ENCODE data around the gene NID2. TPM values are rescaled to one million over a fixed set of nuclear protein-coding genes. Genes with fewer than 3 reads are reported as not detected.

The NID2 gene
- total RNA-seq, 4 donors from 2014 or later = 1.9 to 5.6 (median 4.3) TPM

DNA sequence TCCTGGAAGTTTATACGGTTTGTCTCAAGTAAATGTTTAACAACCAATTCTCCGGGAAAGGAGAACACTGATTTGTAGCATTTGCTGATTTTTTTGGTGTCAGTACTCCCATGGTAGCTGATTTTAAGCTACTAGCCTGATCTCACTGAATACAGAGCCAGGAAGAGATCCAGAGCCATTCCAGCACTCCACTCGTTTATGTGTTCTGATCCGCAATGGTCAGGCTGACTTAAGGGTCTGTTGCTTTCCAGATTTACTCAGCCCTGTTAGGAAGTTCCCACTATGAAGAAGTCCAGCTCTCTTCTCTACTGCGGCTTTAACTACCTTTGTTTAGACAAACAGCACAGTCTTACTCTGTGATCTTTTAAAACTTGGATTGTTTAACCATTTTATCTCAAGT is 38.0 kb upstream of the NID2 start:
- H3K9me3 ChIP-seq = no peaks in the 10 kb centered on the region
- no peak overlapping the region for H3K27ac ChIP-seq
- intact Hi-C loops (cut with DNase I; ENCODE audit: low total_unique reads) (no loop called here), in situ Hi-C loops (cut with MboI; ENCODE audit: low sequenced_read_pairs in 4 of 4) (no loop called here)
- no peak for DNase-seq
- TF ChIP-seq POLR2A (IDR thresholded peaks at IDR 0.05) = no peak
- H3K27me3 ChIP-seq = no peaks in the 10 kb centered on the region
- no peaks in the 10 kb centered on the region for H3K36me3 ChIP-seq
- ATAC-seq = no peak
- H3K4me1 ChIP-seq = no peaks in the 10 kb centered on the region
- no peak overlapping the region for H3K4me3 ChIP-seq

DNA sequence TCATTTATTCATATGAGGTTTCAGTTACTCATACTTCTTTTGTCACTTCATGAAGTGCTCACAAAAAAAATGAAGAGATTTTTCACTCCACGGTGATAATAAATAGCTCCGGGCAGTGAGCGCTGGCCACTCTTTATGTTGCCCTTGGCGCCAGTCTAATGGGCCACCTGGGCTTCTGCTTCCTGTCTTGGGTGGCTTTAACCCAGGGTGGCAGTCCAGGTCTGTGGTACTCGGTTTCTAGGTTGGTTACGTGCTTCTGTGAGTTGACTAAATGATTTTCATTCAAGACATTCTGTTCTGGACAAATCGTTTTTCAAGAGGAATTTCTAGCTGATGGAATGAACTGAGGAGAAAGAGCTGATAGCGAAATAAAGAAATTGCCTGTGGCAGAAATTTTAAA is 34.6 kb upstream of the NID2 start:
- TF ChIP-seq, protein P1, sequence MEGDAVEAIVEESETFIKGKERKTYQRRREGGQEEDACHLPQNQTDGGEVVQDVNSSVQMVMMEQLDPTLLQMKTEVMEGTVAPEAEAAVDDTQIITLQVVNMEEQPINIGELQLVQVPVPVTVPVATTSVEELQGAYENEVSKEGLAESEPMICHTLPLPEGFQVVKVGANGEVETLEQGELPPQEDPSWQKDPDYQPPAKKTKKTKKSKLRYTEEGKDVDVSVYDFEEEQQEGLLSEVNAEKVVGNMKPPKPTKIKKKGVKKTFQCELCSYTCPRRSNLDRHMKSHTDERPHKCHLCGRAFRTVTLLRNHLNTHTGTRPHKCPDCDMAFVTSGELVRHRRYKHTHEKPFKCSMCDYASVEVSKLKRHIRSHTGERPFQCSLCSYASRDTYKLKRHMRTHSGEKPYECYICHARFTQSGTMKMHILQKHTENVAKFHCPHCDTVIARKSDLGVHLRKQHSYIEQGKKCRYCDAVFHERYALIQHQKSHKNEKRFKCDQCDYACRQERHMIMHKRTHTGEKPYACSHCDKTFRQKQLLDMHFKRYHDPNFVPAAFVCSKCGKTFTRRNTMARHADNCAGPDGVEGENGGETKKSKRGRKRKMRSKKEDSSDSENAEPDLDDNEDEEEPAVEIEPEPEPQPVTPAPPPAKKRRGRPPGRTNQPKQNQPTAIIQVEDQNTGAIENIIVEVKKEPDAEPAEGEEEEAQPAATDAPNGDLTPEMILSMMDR (IDR thresholded peaks at IDR 0.05 in 4 of 5, conservative IDR thresholded peaks at IDR 0.05 in 1 of 5) = no peak
- no peak for TF ChIP-seq POLR2A (IDR thresholded peaks at IDR 0.05)
- no peaks in the 10 kb centered on the region for H3K4me1 ChIP-seq
- intact Hi-C loops (cut with DNase I; ENCODE audit: low total_unique reads) (no loop called here), in situ Hi-C loops (cut with MboI; ENCODE audit: low sequenced_read_pairs in 4 of 4) (no loop called here)
- H3K27ac ChIP-seq = no peak overlapping the region
- no peak overlapping the region for H3K4me3 ChIP-seq
- no peaks in the 10 kb centered on the region for H3K9me3 ChIP-seq
- H3K27me3 ChIP-seq = no peaks in the 10 kb centered on the region
- ATAC-seq (no peak), DNase-seq (no peak)
- no peaks in the 10 kb centered on the region for H3K36me3 ChIP-seq

DNA sequence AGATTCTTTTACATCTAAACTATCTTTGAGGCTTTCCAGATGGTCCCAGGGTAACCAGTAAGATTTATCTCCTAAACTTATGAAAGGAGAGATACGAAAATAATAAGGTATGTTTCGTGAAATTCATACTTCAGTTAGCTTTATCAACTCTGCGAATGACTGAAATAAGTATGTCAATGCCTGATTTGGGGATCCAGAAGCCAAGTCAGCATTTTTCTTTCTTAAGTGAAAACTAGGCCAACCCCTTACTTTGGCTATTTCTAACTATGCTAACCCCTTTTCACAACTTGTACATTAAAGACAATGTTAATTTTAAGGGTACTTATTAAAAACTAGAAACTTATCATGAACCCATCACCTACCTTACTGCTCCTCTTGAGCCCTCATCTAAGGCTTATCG is 26.9 kb upstream of the NID2 start:
- intact Hi-C loops (cut with DNase I; ENCODE audit: low total_unique reads) (no loop called here), in situ Hi-C loops (cut with MboI; ENCODE audit: low sequenced_read_pairs in 4 of 4) (no loop called here)
- DNase-seq = no peak

DNA sequence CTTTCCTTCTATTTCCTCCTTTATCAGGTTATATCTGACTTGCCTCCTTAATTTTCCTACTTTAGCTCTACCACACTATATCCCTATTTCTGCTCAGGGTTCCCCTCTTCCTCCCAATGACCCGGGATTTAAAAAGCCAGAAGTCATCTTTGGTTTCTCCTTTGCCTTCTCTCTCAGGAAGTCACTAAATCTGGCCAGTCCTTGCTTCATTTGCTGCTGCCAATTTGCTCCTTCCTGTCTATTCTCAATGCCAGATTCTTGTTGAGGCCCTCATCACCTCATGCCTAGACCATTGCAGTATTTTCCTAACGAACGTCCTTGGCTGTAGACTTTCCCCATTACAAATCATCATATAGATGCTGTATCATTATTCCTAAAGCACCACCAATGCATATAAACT is 26.5 kb upstream of the NID2 start:
- ATAC-seq = no peak
- in situ Hi-C loops (cut with MboI; ENCODE audit: low sequenced_read_pairs in 4 of 4) (no loop called here), intact Hi-C loops (cut with DNase I; ENCODE audit: low total_unique reads) (no loop called here)
- DNase-seq = no peak
- Histone ChIP-seq H3K4me1 (no peaks in the 10 kb centered on the region), H3K36me3 (no peaks in the 10 kb centered on the region), H3K27me3 (no peaks in the 10 kb centered on the region), H3K4me3 (no peak overlapping the region), H3K9me3 (no peaks in the 10 kb centered on the region), H3K27ac (no peak overlapping the region)
- no peak for TF ChIP-seq POLR2A (IDR thresholded peaks at IDR 0.05)
- TF ChIP-seq, protein P1 (IDR thresholded peaks at IDR 0.05 in 4 of 5, conservative IDR thresholded peaks at IDR 0.05 in 1 of 5) = no peak

More for the DNA sequence above, 26.9 kb upstream of the NID2 start:
- Histone ChIP-seq H3K36me3 (no peaks in the 10 kb centered on the region), H3K4me3 (no peak overlapping the region), H3K27ac (no peak overlapping the region), H3K4me1 (no peaks in the 10 kb centered on the region), H3K9me3 (no peaks in the 10 kb centered on the region), H3K27me3 (no peaks in the 10 kb centered on the region)
- no peak for TF ChIP-seq POLR2A (IDR thresholded peaks at IDR 0.05)
- TF ChIP-seq, protein P1 (IDR thresholded peaks at IDR 0.05 in 4 of 5, conservative IDR thresholded peaks at IDR 0.05 in 1 of 5) = no peak
- no peak for ATAC-seq

DNA sequence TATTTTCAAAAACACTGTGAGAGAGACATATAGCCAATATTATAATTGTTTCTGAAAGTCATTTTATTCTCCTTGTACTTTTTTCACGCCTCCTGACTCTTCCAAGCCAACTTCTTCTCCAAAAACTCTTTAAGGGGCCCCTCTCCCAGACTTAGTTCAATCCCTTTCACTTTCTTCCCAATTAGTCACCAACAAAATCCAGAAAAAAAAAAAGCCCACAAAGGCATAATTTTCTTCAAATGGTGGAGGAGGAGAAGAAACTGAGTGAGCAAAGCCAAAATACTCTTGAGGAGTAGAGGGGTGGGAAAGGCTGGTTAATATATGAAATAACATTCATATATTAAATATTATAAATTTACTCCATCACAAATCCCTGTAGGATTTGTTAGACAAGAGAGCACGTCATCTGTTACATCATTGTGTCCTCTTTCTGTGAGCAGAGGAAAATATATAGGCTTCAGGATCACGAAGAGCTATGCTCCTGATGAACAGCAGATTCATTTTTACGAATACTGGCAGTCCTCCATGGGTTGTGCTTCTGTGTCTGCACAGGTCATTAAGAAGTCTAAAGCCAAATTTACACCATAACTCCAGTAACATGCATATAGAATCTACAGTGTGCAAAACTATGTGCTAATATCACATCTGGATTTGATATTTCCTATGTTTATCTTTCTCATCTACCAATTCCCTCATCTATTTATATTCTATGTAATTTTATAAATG is 25.9 kb upstream of the NID2 start:
- Histone ChIP-seq H3K4me1 (no peaks in the 10 kb centered on the region), H3K9me3 (no peaks in the 10 kb centered on the region), H3K4me3 (no peak overlapping the region), H3K36me3 (no peaks in the 10 kb centered on the region), H3K27me3 (no peaks in the 10 kb centered on the region), H3K27ac (no peak overlapping the region)
- TF ChIP-seq, protein P1 (IDR thresholded peaks at IDR 0.05 in 4 of 5, conservative IDR thresholded peaks at IDR 0.05 in 1 of 5) = no peak
- TF ChIP-seq POLR2A (IDR thresholded peaks at IDR 0.05) = no peak
- intact Hi-C loops (cut with DNase I; ENCODE audit: low total_unique reads) = no loop called here
- in situ Hi-C loops (cut with MboI; ENCODE audit: low sequenced_read_pairs in 4 of 4) = no loop called here
- ATAC-seq (no peak), DNase-seq (no peak)

Data from gastrocnemius medialis (tissue), 4 donors.